Gastroesophageal sphincter (tissue), 3 donors: ENCODE data around the gene CLDN14.

ENCODE experiments used
- EP300 ChIP-seq: sonication (generic); formaldehyde crosslinking; IDR thresholded peaks from one replicate; pipeline ENCODE4 v1.6.1; 2017; ENCODE audit warnings: antibody characterized with exemption, mild to moderate bottlenecking
- POLR2A ChIP-seq, 2 donors: fragments of 450-650 bp; IDR thresholded peaks; one replicate each; pipeline ENCODE4 v1.6.1; 2017; ENCODE audit warnings: antibody characterized with exemption in 2 of 2, mild to moderate bottlenecking in 2 of 2, moderate library complexity in 1 of 2
- POLR2AphosphoS5 ChIP-seq: sonication (generic); formaldehyde crosslinking; IDR thresholded peaks from one replicate; pipeline ENCODE4 v1.6.1; 2017; ENCODE audit warnings: antibody characterized with exemption
- TF ChIP-seq, protein P1 (sequence below), 4 experiments: fragments of 200-600 bp in 2 of 4; fragments of 450-650 bp in 2 of 4; sonication (generic) in 1 of 4; IDR thresholded peaks; one replicate each; pipeline ENCODE4 v1.5.1; 2017 to 2019; ENCODE audit warnings: antibody characterized with exemption in 4 of 4, mild to moderate bottlenecking in 2 of 4, moderate library complexity in 2 of 4

DNA sequence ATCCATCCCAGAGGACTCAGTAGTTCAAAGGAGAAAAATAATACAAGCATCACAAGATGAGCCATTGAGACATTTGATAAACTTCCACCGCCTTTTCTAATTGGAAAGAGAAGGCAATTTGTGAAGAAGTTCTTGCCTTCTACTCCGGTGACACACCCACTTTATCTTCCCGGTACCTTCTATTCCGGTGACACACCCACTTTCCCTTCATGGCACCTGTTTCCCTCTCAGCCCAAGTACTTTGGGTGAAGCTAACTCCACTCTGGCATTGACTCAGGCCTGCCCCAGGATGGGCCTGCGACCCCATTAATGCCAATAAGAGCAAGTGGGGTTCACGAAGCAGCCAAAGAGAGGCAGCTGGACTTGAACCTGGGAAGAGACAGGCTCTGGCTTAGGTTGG lies 38.2 kb downstream of the CLDN14 start:
- TF ChIP-seq, protein P1, sequence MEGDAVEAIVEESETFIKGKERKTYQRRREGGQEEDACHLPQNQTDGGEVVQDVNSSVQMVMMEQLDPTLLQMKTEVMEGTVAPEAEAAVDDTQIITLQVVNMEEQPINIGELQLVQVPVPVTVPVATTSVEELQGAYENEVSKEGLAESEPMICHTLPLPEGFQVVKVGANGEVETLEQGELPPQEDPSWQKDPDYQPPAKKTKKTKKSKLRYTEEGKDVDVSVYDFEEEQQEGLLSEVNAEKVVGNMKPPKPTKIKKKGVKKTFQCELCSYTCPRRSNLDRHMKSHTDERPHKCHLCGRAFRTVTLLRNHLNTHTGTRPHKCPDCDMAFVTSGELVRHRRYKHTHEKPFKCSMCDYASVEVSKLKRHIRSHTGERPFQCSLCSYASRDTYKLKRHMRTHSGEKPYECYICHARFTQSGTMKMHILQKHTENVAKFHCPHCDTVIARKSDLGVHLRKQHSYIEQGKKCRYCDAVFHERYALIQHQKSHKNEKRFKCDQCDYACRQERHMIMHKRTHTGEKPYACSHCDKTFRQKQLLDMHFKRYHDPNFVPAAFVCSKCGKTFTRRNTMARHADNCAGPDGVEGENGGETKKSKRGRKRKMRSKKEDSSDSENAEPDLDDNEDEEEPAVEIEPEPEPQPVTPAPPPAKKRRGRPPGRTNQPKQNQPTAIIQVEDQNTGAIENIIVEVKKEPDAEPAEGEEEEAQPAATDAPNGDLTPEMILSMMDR (IDR thresholded peaks at IDR 0.05), result no peak
- TF ChIP-seq POLR2A (IDR thresholded peaks at IDR 0.05) (no peak), POLR2AphosphoS5 (no peak), EP300 (no peak)
